NOMO-1 treated with dmso at 0.1 percent for 144 hours (cell line): ENCODE results near the gene EEPD1.
"Not testable (repeated sequence)": the region's sequence is repeated elsewhere in the genome, so short reads cannot be mapped to it uniquely, and the experiment has no call there.

ENCODE experiments used
- DNase-seq: peaks from one replicate; lab custom pipeline; 2025; ENCODE audit not compliant: unreplicated experiment; lab: John Stamatoyannopoulos, UW

EEPD1 gene

DNA sequence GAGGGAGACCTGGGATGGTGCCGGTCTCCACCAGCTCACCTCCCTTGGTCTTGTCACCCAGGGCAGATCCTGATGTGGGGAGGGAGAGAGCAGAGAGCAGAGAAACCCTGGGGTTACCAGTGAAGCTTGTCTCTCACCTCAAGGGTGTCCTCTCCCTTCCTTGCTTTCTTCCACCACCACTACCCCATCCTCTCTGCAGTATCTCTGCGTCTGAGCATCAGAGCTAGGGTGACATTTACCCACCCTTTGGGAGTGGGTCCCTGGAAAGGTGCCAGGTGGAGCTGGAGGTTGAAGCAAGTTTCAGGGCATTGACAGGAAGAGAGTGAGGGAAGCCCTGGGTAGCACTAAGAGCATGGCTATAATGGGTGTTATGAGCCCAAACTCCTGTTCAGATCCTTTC lies 161.4 kb downstream of the EEPD1 start:
- DNase-seq = no peak

DNA sequence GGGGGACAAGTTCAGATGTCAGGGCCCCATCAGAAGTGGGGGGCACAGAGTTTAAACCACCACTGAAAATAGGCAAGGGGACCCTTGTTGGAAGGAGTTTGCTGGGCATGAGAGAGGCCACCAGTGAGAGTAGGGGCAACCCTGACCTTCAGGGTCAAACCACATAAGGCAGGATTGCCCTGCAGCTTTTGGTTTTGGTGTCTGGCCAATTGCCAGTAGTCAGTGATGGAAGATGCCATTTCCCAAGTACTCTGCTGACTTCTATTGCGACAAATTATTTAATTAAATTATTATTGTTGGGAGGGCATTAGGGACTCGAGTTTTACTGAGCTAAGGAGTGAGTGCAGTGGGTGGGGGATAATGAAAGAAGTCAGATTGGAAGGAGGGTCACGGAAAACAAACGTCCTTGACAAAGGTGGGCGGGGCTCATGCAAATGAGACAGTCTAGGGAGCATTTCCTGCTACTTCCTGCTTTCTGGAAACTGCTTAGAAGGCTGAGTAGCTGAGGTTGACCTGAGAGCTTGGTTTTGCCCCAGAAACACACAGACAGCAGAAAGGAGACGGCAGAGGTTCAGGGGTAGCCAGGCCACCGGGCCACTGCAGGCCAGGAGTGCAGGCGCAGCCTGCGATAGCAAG lies 162.4 kb downstream of the EEPD1 start:
- no peak for DNase-seq

- DNase-seq = no peak
Measured at GRCh38 chr7:36316319-36316718, 163.3 kb downstream of the EEPD1 start.

GRCh38 chr7:36317276-36317675 lies 164.2 kb downstream of the EEPD1 start:
- DNase-seq = no peak

DNA sequence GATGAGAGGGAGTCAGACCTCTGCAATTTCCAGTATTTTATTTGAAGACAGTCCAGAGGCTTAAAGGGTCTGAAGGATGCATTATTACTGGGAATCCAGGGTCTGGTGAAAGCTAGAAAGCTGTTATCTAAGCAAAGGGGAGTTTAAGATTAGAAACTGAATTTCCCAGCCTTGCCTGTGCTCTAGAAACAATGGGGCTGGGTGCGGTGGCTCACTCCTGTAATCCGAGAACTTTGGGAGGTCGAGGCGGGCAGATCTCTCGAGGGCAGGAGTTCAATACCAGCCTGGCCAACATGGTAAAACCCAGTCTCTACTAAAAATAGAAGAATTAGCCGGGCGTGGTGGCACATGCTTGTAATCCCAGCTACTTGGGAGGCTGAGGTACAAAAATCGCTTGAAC lies 165.1 kb downstream of the EEPD1 start:
- DNase-seq = no peak

- DNase-seq = not testable (repeated sequence)
Measured at GRCh38 chr7:36321284-36321683, 168.2 kb downstream of the EEPD1 start.

GRCh38 chr7:36336390-36336789 lies 183.3 kb downstream of the EEPD1 start:
- no peak for DNase-seq

GRCh38 chr7:36338256-36338655 lies 185.2 kb downstream of the EEPD1 start:
- DNase-seq = no peak

GRCh38 chr7:36343548-36343947 lies 190.5 kb downstream of the EEPD1 start:
- no peak for DNase-seq

DNA sequence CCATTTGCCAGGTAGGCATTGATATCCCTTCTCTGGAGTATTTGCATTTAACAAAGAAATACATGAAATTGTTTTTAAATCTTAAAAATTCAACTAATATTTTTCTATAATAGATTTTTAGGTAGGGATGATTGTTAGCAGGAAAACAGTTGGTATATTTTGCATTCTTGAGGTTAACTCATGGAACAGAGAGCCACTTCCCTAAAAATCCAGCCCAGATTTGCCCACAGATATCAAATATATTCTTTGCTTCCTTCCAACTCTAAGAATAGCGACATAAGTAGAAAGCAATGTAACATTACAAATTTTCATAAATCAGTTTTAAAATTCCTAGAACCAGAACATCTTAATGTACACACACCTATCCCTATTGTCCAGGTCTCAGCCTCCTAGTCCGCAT lies 191.6 kb downstream of the EEPD1 start:
- DNase-seq = no peak

DNA sequence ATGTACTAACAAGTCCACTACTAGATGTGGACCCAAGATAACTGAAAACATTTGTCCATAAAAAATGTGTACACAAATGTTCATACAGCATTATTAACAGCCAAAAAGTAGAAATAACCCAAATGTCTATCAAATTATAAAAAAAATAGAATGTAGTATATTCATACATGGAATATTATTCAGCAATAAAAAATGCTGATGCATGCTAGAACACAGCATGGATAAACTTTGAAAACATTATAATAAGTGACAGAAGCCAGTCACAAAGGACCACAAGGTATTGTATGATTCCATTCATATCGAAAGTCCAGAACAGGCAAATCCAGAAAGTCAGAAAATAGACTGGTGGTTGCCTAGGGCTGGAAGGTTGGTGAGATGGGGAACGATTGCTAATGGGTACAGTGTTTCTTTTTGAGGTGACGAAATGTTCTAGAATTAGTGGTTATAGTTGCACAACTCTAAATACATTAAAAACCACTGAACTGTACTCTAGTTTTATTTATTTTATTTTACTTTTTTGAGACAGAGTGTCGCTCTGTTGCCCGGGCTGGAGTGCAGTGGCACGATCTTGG lies 193.3 kb downstream of the EEPD1 start:
- DNase-seq = peak; percentile 6

- no peak for DNase-seq
Measured at GRCh38 chr7:36348256-36348655, 195.2 kb downstream of the EEPD1 start.

GRCh38 chr7:36348771-36349170 lies 195.7 kb downstream of the EEPD1 start:
- no peak for DNase-seq

- DNase-seq = no peak
Measured at GRCh38 chr7:36349626-36350025, 196.6 kb downstream of the EEPD1 start.
